Fibroblast of mammary gland (primary cell): ENCODE measurements around the gene NEBL.

ENCODE experiments used
- DNase-seq: peaks from one replicate; pipeline ENCODE4 v3.0.0-alpha.2; 2010; ENCODE audit warnings: low read depth
- H3K4me3 ChIP-seq: 2 replicates; pipeline ENCODE4 v1.5.1; 2011; ENCODE audit warnings: low read depth, mild to moderate bottlenecking, low read length, moderate library complexity; ENCODE audit not compliant: control insufficient read depth
- CTCF ChIP-seq: conservative IDR thresholded peaks from 2 replicates; pipeline ENCODE4 v1.5.1; 2011; ENCODE audit warnings: low read depth, low read length, inconsistent platforms; ENCODE audit not compliant: control insufficient read depth, insufficient read depth

The NEBL gene

GRCh38 chr10:20847512-20847911, 49.6 kb downstream of the NEBL start:
- no peak for TF ChIP-seq CTCF
- H3K4me3 ChIP-seq, result no peak overlapping the region
- no peak for DNase-seq

GRCh38 chr10:20846263-20846662, 50.8 kb downstream of the NEBL start:
- TF ChIP-seq CTCF, result no peak
- no peak overlapping the region for H3K4me3 ChIP-seq
- no peak for DNase-seq

- no peak for TF ChIP-seq CTCF
- H3K4me3 ChIP-seq, result no peak overlapping the region
- no peak for DNase-seq
Measured at GRCh38 chr10:20841419-20841818, 55.7 kb downstream of the NEBL start.

- no peak for TF ChIP-seq CTCF
Measured at GRCh38 chr10:20839910-20840309, 57.2 kb downstream of the NEBL start.

GRCh38 chr10:20839141-20839540, 58.0 kb downstream of the NEBL start:
- H3K4me3 ChIP-seq, result no peak overlapping the region
- peak; percentile 73 for DNase-seq
- no peak for TF ChIP-seq CTCF

More at GRCh38 chr10:20839910-20840309, 57.2 kb downstream of the NEBL start:
- H3K4me3 ChIP-seq, result no peak overlapping the region
- no peak for DNase-seq

- DNase-seq, result no peak
- TF ChIP-seq CTCF, result no peak
- no peak overlapping the region for H3K4me3 ChIP-seq
Measured at GRCh38 chr10:20836401-20836800, 60.7 kb downstream of the NEBL start.

GRCh38 chr10:20835335-20835734, 61.8 kb downstream of the NEBL start:
- no peak for DNase-seq
- H3K4me3 ChIP-seq, result no peak overlapping the region
- no peak for TF ChIP-seq CTCF
